ENCODE measurements around the gene MCC. TPM values are rescaled to one million over a fixed set of nuclear protein-coding genes. Genes with fewer than 3 reads are reported as not detected.

MCC gene
- total RNA-seq, 1 experiment from 2014 or later = 7.6 TPM

- H3K56ac ChIP-seq (ENCODE audit: insufficient read length, low read depth, low read length) = no peak overlapping the region
- H3K36me3 Mint-ChIP-seq (ENCODE audit: insufficient read depth in 1 of 3, low read depth in 3 of 3) = no peaks in the 10 kb centered on the region
- no peak overlapping the region for H2BK120ac ChIP-seq (ENCODE audit: low read depth, low read length, poor library complexity, severe bottlenecking)
- no peak overlapping the region for H3K9ac ChIP-seq (ENCODE audit: extremely low read depth, insufficient read length, low read length)
- H4K20me1 ChIP-seq (ENCODE audit: control insufficient read depth, insufficient read depth, insufficient read length) = no peaks in the 10 kb centered on the region
- H2BK15ac ChIP-seq (ENCODE audit: low read depth, low read length) = no peak overlapping the region
- H3K14ac ChIP-seq (ENCODE audit: insufficient read depth, low read length) = no peak overlapping the region
- DNase-seq = no peak
- H3K23ac ChIP-seq (ENCODE audit: insufficient read length, low read depth, low read length) = no peak overlapping the region
- H3K18ac ChIP-seq (ENCODE audit: insufficient read length, low read depth, low read length) = no peak overlapping the region
- H3K4me2 ChIP-seq (ENCODE audit: insufficient read depth, insufficient read length, low read length) = no peak overlapping the region
- no peak overlapping the region for H3K4me3 Mint-ChIP-seq
- H3K4ac ChIP-seq (ENCODE audit: low read depth, low read length) = no peak overlapping the region
- no peak overlapping the region for H2BK5ac ChIP-seq (ENCODE audit: insufficient read length, low read length)
- H3K79me1 ChIP-seq (ENCODE audit: insufficient read depth, low read depth, low read length, poor library complexity, severe bottlenecking) = no peaks in the 10 kb centered on the region
- H3K23me2 ChIP-seq (ENCODE audit: insufficient read length, low read depth, low read length, poor library complexity, severe bottlenecking) = no peaks in the 10 kb centered on the region
- no peak overlapping the region for H3K27ac ChIP-seq (ENCODE audit: insufficient read length, low read depth, low read length)
- H3K4me1 ChIP-seq (ENCODE audit: insufficient read depth, low read length) = no peaks in the 10 kb centered on the region
- H3K27me3 ChIP-seq (ENCODE audit: insufficient read depth, low read length) = no peaks in the 10 kb centered on the region
- TF ChIP-seq CTCF (conservative IDR thresholded peaks at IDR 0.05) = no peak
- H3K27me3 Mint-ChIP-seq (ENCODE audit: low read depth) = no peaks in the 10 kb centered on the region; the same call in 1 of the 2 replicates
- H3K79me2 ChIP-seq (ENCODE audit: insufficient read depth, low read length) = no peaks in the 10 kb centered on the region
- no peaks in the 10 kb centered on the region for H3K9me3 ChIP-seq (ENCODE audit: control insufficient read depth, low read depth, low read length)
- peaks cover 0 to 2% of the 10 kb centered on the region in 2 experiments; a peak in 1 of 4 replicates for H3K4me1 Mint-ChIP-seq
- no peak overlapping the region for H4K5ac ChIP-seq (ENCODE audit: insufficient read length, low read depth, low read length)
- H3K9me3 Mint-ChIP-seq = peaks cover 0 to 3% of the 10 kb centered on the region in 2 experiments; a peak in 1 of 5 replicates
- WGBS (ENCODE audit: extremely low coverage, insufficient read length, low lambda C conversion rate) = no CpG with 5 or more reads among the region's 1 CpG
- H2AK5ac ChIP-seq (ENCODE audit: insufficient read length, low read length) = no peak overlapping the region
- H4K8ac ChIP-seq (replicated peaks; ENCODE audit: insufficient read length, low read depth, low read length) = no peak overlapping the region
- no peak overlapping the region for H4K91ac ChIP-seq (ENCODE audit: insufficient read length, low read depth, low read length)
- H2BK20ac ChIP-seq (ENCODE audit: low read depth, low read length, poor library complexity, severe bottlenecking) = no peak overlapping the region
- H2AFZ ChIP-seq (ENCODE audit: low read length) = no peak overlapping the region
- H3T11ph ChIP-seq (ENCODE audit: low read length) = no peak overlapping the region
- H2BK12ac ChIP-seq (ENCODE audit: insufficient read length, low read depth, low read length) = no peak overlapping the region
- no peak overlapping the region for H3K27ac Mint-ChIP-seq
Observed at GRCh38 chr5:113347572-113347971, 140.7 kb downstream of the MCC start.

Data from H9 (cell line).